ENCODE results near the gene ACAA1. TPM values are rescaled to one million over a fixed set of nuclear protein-coding genes. Genes with fewer than 3 reads are reported as not detected.

The ACAA1 gene
- total RNA-seq, 4 donors from 2014 or later = 123 to 278 (median 204) TPM

DNA sequence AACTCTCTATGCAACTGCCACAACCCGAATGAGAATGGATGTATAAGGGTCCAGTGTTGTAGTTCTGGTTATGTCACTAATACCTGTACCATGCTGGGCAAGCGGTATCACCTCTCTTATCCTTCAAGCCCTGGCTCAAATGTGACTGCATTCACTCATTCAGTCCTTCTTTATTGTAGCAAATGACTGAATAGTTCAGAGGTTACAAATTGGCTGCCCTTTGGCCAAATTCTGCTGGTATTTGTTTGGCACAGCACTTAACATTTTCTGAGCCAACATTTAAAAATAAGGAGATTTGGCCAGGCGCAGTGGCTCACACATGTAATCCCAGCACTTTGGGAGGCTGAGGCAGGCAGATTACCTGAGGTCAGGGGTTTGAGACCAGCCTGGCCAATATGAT is 50.4 kb downstream of the ACAA1 start:
- no peaks in the 10 kb centered on the region for H3K4me1 ChIP-seq
- TF ChIP-seq, protein P1, sequence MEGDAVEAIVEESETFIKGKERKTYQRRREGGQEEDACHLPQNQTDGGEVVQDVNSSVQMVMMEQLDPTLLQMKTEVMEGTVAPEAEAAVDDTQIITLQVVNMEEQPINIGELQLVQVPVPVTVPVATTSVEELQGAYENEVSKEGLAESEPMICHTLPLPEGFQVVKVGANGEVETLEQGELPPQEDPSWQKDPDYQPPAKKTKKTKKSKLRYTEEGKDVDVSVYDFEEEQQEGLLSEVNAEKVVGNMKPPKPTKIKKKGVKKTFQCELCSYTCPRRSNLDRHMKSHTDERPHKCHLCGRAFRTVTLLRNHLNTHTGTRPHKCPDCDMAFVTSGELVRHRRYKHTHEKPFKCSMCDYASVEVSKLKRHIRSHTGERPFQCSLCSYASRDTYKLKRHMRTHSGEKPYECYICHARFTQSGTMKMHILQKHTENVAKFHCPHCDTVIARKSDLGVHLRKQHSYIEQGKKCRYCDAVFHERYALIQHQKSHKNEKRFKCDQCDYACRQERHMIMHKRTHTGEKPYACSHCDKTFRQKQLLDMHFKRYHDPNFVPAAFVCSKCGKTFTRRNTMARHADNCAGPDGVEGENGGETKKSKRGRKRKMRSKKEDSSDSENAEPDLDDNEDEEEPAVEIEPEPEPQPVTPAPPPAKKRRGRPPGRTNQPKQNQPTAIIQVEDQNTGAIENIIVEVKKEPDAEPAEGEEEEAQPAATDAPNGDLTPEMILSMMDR (IDR thresholded peaks at IDR 0.05) = no peak
- TF ChIP-seq POLR2A (IDR thresholded peaks at IDR 0.05) (no peak), EP300 (IDR thresholded peaks at IDR 0.05; ENCODE audit: low read depth) (no peak), POLR2AphosphoS5 (IDR thresholded peaks at IDR 0.05) (no peak)
- no peaks in the 10 kb centered on the region for H3K27me3 ChIP-seq
- 61 to 80% methylated on average over 1 to 3 of the region's 3 CpGs for WGBS, 2 donors (ENCODE audit: low coverage in 1 of 2)
- H3K4me3 ChIP-seq = no peak overlapping the region
- H3K9me3 ChIP-seq = no peaks in the 10 kb centered on the region
- no peak for DNase-seq
- no peaks in the 10 kb centered on the region for H3K36me3 ChIP-seq
- in situ Hi-C loops (cut with MboI; ENCODE audit: low pct_ligation_motif_present in 1 of 4, low pct_unique_long_range_greater_than_20kb in 1 of 4, low sequenced_read_pairs in 3 of 4) = no loop called here
- intact Hi-C loops (cut with DNase I; ENCODE audit: low total_unique reads) = no loop called here
- no peak overlapping the region for H3K27ac ChIP-seq

DNA sequence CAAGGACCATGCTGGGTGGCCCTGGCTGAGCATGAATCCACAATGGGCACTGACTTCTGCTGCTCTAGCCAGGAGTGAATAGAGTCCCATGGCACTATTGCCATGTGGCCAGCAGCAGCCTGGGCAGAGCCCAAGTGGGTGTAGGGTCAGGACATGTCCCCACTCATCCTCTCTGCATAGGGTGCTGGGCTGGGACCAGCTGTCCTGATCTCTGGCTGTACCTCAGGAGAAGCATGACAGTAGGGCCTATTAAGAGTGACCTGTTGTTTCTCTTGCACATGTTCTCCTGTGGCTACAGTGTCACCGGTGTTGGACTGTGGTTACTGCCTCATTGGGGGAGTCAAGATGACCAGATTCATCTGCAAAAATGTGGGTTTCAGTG is 51.0 kb downstream of the ACAA1 start:
- intact Hi-C loops (cut with DNase I; ENCODE audit: low total_unique reads) = no loop called here
- no peaks in the 10 kb centered on the region for H3K9me3 ChIP-seq
- 71% methylated on average over 1 of the region's 1 CpG; no CpG with 5 or more reads in 1 of the 2 donors for WGBS, 2 donors (ENCODE audit: low coverage in 1 of 2)

DNA sequence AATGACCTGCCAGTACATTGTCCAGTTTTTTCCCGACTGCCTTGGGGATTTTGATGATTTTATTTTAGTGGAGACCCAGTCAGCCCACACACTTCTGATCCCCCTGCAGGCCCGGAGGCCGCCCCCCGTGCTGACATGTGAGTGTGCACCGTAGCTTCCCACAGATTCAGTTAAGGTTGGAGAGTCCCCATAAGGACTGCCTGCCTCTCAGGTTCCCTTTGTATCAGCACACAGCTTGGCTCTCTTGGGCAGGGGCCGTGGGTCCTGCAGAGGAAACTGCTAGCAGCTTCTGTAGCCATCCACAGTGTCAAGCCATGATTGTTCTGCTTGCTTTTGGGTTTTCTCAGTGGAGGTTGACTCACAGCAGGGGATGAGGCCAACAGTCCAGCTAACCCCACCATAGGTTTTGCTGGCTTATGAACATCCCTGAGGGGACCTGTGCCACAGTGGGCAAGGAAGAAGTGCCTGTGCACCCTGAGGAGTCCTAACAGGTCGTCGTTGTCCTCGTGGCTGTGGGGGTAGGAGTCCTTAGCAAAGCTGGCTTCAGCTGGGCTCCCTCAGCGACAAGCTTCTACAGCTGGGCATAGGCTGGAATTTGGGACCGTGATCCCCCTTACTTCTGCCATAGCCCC is 51.5 kb downstream of the ACAA1 start:
- H3K27me3 ChIP-seq = no peaks in the 10 kb centered on the region
- no peak overlapping the region for H3K4me3 ChIP-seq
- H3K36me3 ChIP-seq = no peaks in the 10 kb centered on the region
- H3K27ac ChIP-seq = no peak overlapping the region
- H3K4me1 ChIP-seq = no peaks in the 10 kb centered on the region
- in situ Hi-C loops (cut with MboI; ENCODE audit: low pct_ligation_motif_present in 1 of 4, low pct_unique_long_range_greater_than_20kb in 1 of 4, low sequenced_read_pairs in 3 of 4) (no loop called here), intact Hi-C loops (cut with DNase I; ENCODE audit: low total_unique reads) (no loop called here)
- 89% methylated on average over 11 of the region's 11 CpGs; no CpG with 5 or more reads in 1 of the 2 donors for WGBS, 2 donors (ENCODE audit: low coverage in 1 of 2)
- H3K9me3 ChIP-seq = no peaks in the 10 kb centered on the region
- TF ChIP-seq POLR2A (IDR thresholded peaks at IDR 0.05) (no peak), EP300 (IDR thresholded peaks at IDR 0.05; ENCODE audit: low read depth) (no peak)
- TF ChIP-seq, protein P1 (IDR thresholded peaks at IDR 0.05) = no peak
- DNase-seq = no peak

More for the DNA sequence above, 51.0 kb downstream of the ACAA1 start:
- no peaks in the 10 kb centered on the region for H3K4me1 ChIP-seq
- no peaks in the 10 kb centered on the region for H3K27me3 ChIP-seq
- H3K36me3 ChIP-seq = no peaks in the 10 kb centered on the region
- H3K27ac ChIP-seq = no peak overlapping the region
- H3K4me3 ChIP-seq = no peak overlapping the region
- DNase-seq = no peak
- in situ Hi-C loops (cut with MboI; ENCODE audit: low pct_ligation_motif_present in 1 of 4, low pct_unique_long_range_greater_than_20kb in 1 of 4, low sequenced_read_pairs in 3 of 4) = no loop called here
- no peak for TF ChIP-seq EP300 (IDR thresholded peaks at IDR 0.05; ENCODE audit: low read depth)
- TF ChIP-seq, protein P1 (IDR thresholded peaks at IDR 0.05) = no peak
- TF ChIP-seq POLR2AphosphoS5 (IDR thresholded peaks at IDR 0.05) = no peak
- no peak for TF ChIP-seq POLR2A (IDR thresholded peaks at IDR 0.05)

DNA sequence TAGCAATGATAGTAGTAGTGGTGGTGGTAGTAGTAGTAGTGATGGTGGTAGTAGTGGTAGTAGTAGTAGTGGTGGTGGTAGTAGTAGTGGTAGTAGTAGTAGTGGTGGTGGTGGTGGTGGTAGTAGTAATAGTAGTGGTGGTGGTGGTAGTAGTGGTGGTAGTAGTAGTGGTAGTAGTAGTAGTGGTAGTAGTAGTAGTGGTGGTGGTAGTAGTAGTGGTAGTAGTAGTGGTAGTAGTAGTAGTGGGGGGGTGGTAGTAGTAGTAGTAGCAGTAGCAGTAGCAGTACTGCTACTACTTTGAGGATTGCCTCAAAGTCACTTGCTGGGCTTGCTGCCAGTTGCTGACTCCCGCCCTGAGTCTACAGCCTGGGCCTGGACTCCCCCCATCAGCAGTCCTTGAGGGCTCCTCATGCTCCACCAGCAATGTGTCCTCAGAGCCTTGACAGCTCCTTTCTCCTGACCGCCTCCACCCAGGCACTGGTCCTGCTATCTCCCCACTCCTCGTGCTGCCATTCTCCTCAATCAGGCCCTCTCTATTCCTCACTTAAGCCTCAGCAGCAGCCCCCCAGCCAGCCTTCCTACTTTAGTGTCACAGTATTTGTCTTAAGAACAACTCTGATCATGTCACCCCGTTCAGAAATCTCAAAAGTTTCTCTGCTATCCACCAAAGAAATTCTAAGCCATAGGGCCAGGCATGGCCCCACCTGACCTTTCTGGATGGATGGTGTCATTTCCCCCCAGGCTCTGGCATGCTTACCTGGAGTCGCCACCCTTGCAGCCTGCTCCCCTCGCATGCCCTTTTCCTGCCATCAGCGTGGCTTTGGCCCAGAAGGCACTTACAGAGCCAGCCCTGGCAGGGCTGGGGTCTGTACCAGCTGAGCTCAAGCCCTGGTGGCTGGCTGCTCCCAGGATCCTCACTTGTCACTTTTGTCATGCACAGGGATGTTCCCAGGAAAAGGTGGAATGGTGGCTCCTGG is 52.3 kb downstream of the ACAA1 start:
- H3K4me1 ChIP-seq = no peaks in the 10 kb centered on the region
- H3K27ac ChIP-seq = no peak overlapping the region
- TF ChIP-seq, protein P1 (IDR thresholded peaks at IDR 0.05) = no peak
- no peak for TF ChIP-seq POLR2A (IDR thresholded peaks at IDR 0.05)
- intact Hi-C loops (cut with DNase I; ENCODE audit: low total_unique reads) = no loop called here
- H3K4me3 ChIP-seq = no peak overlapping the region
- WGBS, 2 donors (ENCODE audit: low coverage in 1 of 2) = 71% methylated on average over 7 of the region's 7 CpGs; no CpG with 5 or more reads in 1 of the 2 donors
- no peaks in the 10 kb centered on the region for H3K9me3 ChIP-seq
- in situ Hi-C loops (cut with MboI; ENCODE audit: low pct_ligation_motif_present in 1 of 4, low pct_unique_long_range_greater_than_20kb in 1 of 4, low sequenced_read_pairs in 3 of 4) = no loop called here
- no peaks in the 10 kb centered on the region for H3K27me3 ChIP-seq
- no peaks in the 10 kb centered on the region for H3K36me3 ChIP-seq
- no peak for DNase-seq

Measured in transverse colon (tissue), 4 donors.